Activated T-cell treated with anti-CD3 and anti-CD28 coated beads for 24 hours (primary cell): ENCODE results near the gene CARD19.

Experiments used
- DNase-seq: peaks from one replicate; pipeline ENCODE4 v3.0.0-alpha.2; 2020; ENCODE audit warnings: low read depth

The CARD19 gene

GRCh38 chr9:93120846-93121315, 24.9 kb downstream of the CARD19 start:
- DNase-seq: no peak

- DNase-seq: no peak
These were observed 25.6 kb downstream of the CARD19 start for GRCh38 chr9:93121316-93122241.

- no peak for DNase-seq
These were observed 26.8 kb downstream of the CARD19 start for GRCh38 chr9:93122721-93123221.

- no peak for DNase-seq
These were observed 27.7 kb downstream of the CARD19 start for GRCh38 chr9:93123561-93124283.

- DNase-seq: no peak
These were observed 28.8 kb downstream of the CARD19 start for GRCh38 chr9:93124793-93125192.

- no peak for DNase-seq
These were observed 29.4 kb downstream of the CARD19 start for GRCh38 chr9:93125331-93125894.

GRCh38 chr9:93126151-93126781, 30.2 kb downstream of the CARD19 start:
- DNase-seq: no peak

- DNase-seq: no peak
These were observed 30.9 kb downstream of the CARD19 start for GRCh38 chr9:93126825-93127368.

GRCh38 chr9:93127395-93127911, 31.4 kb downstream of the CARD19 start:
- DNase-seq: no peak

- no peak for DNase-seq
These were observed 32.1 kb downstream of the CARD19 start for GRCh38 chr9:93128011-93128714.

GRCh38 chr9:93128715-93129224, 32.8 kb downstream of the CARD19 start:
- DNase-seq: no peak

GRCh38 chr9:93129286-93129685, 33.3 kb downstream of the CARD19 start:
- no peak for DNase-seq

GRCh38 chr9:93129691-93130500, 33.9 kb downstream of the CARD19 start:
- DNase-seq: no peak

- no peak for DNase-seq
These were observed 35.0 kb downstream of the CARD19 start for GRCh38 chr9:93130861-93131481.

- no peak for DNase-seq
These were observed 35.7 kb downstream of the CARD19 start for GRCh38 chr9:93131599-93132286.

GRCh38 chr9:93132287-93132927, 36.4 kb downstream of the CARD19 start:
- DNase-seq: no peak

GRCh38 chr9:93132946-93133680, 37.1 kb downstream of the CARD19 start:
- DNase-seq: no peak

- no peak for DNase-seq
These were observed 37.6 kb downstream of the CARD19 start for GRCh38 chr9:93133681-93134014.
